Measurements from ENCODE around the gene ZBTB44.
A peak's percentile ranks its signal among the peaks of the same experiment; 100 is the strongest.

Gene ZBTB44

GRCh38 chr11:130213143-130213978 is 101.4 kb downstream of the ZBTB44 start:
- DNase-seq: peak; percentile 64 to 77 (median 77)

- no peak for DNase-seq
These were observed 102.2 kb downstream of the ZBTB44 start for GRCh38 chr11:130212431-130212961.

GRCh38 chr11:130211781-130212401 is 102.8 kb downstream of the ZBTB44 start:
- DNase-seq: no peak

GRCh38 chr11:130211144-130211543 is 103.6 kb downstream of the ZBTB44 start:
- DNase-seq: no peak

GRCh38 chr11:130209954-130210854 is 104.5 kb downstream of the ZBTB44 start:
- no peak for DNase-seq

- DNase-seq: no peak
These were observed 105.4 kb downstream of the ZBTB44 start for GRCh38 chr11:130209128-130209932.

- no peak for DNase-seq
These were observed 106.2 kb downstream of the ZBTB44 start for GRCh38 chr11:130208241-130209127.

- DNase-seq: no peak
These were observed 108.6 kb downstream of the ZBTB44 start for GRCh38 chr11:130206141-130206540.

GRCh38 chr11:130204703-130205095 is 110.0 kb downstream of the ZBTB44 start:
- DNase-seq: no peak

- no peak for DNase-seq
These were observed 110.7 kb downstream of the ZBTB44 start for GRCh38 chr11:130203766-130204702.

- peak in 1 of 3 donors; percentile 9 for DNase-seq
These were observed 111.7 kb downstream of the ZBTB44 start for GRCh38 chr11:130202818-130203689.

- peak in 2 of 3 donors; percentile 8 to 24 for DNase-seq
These were observed 112.5 kb downstream of the ZBTB44 start for GRCh38 chr11:130202009-130202817.

GRCh38 chr11:130201026-130201425 is 113.7 kb downstream of the ZBTB44 start:
- no peak for DNase-seq

GRCh38 chr11:130199792-130200191 is 114.9 kb downstream of the ZBTB44 start:
- DNase-seq: no peak

GRCh38 chr11:130198964-130199363 is 115.8 kb downstream of the ZBTB44 start:
- DNase-seq: no peak

- no peak for DNase-seq
These were observed 116.4 kb downstream of the ZBTB44 start for GRCh38 chr11:130198292-130198691.

GRCh38 chr11:130197386-130198035 is 117.2 kb downstream of the ZBTB44 start:
- no peak for DNase-seq

Measured in suppressor macrophage treated with lipopolysaccharide for 1 hour (primary cell).